Panc1 (cell line): ENCODE measurements around the gene UBLCP1. TPM values are rescaled to one million over a fixed set of nuclear protein-coding genes. Genes with fewer than 3 reads are reported as not detected.
"Not testable (repeated sequence)": the region's sequence is repeated elsewhere in the genome, so short reads cannot be mapped to it uniquely, and the experiment has no call there.

Experiments
- ATAC-seq: fragments of 200-7000 bp; cut with Tn5 transposase; 2 replicates; pipeline ENCODE4 v1.9.1; 2020; ENCODE audit warnings: mild to moderate bottlenecking, moderate library complexity
- BruUV-seq: library from RNA; stranded (reverse); fragments of 400-500 nt; replicated peaks from 2 replicates; lab custom pipeline; 2021; lab: Mats Ljungman, UMichigan
- CTCF ChIA-PET: fragments of 300-600 bp; sonication (Branson Sonifier 250); formaldehyde crosslinking; loops from one replicate; lab custom pipeline; 2022; ENCODE audit warnings: antibody characterized with exemption; lab: Charles Lee
- POLR2A ChIA-PET: fragments of 300-600 bp; sonication (Branson Sonifier 250); formaldehyde crosslinking; loops from one replicate; lab custom pipeline; 2022; ENCODE audit warnings: antibody characterized with exemption; lab: Charles Lee
- DNase-seq: peaks from one replicate; pipeline ENCODE4 v3.0.0-alpha.2; 2010; ENCODE audit warnings: low read depth, low spot score
- H3K27ac ChIP-seq: 2 replicates; pipeline ENCODE4 v1.5.1; 2011; ENCODE audit warnings: mild to moderate bottlenecking, low read length, inconsistent platforms
- H3K27me3 ChIP-seq: fragments of 200-500 bp; sonication (Bioruptor generic); 2 replicates; pipeline ENCODE4 v1.6.0; 2014; ENCODE audit warnings: low read length, inconsistent platforms; ENCODE audit not compliant: control insufficient read depth, insufficient read depth
- H3K36me3 ChIP-seq: fragments of 200-500 bp; sonication (Bioruptor generic); 2 replicates; pipeline ENCODE4 v1.5.1; 2014; ENCODE audit warnings: inconsistent platforms, mild to moderate bottlenecking, low read length, moderate library complexity; ENCODE audit not compliant: control insufficient read depth, insufficient read depth
- H3K4me1 ChIP-seq: 2 replicates; pipeline ENCODE4 v1.5.1; 2011; ENCODE audit warnings: inconsistent platforms, mild to moderate bottlenecking, low read length, moderate library complexity; ENCODE audit not compliant: control insufficient read depth, insufficient read depth
- H3K4me3 ChIP-seq, 2 experiments: 2 replicates each; pipeline ENCODE4 v1.5.1; 2011 to 2012; ENCODE audit warnings: low read depth in 2 of 2, low read length in 2 of 2, mild to moderate bottlenecking in 2 of 2, inconsistent platforms in 1 of 2, moderate library complexity in 1 of 2
- H3K9me3 ChIP-seq: fragments of 200-500 bp; sonication (Bioruptor generic); 2 replicates; pipeline ENCODE4 v1.5.1; 2014; ENCODE audit warnings: low read depth, mild to moderate bottlenecking, inconsistent platforms, low read length, moderate library complexity; ENCODE audit not compliant: control insufficient read depth, insufficient read depth
- POLR2AphosphoS5 ChIP-seq: IDR thresholded peaks from 2 replicates; pipeline ENCODE4 v1.6.1; 2012; ENCODE audit warnings: mild to moderate bottlenecking, low read depth, low read length, moderate library complexity
- SIN3A ChIP-seq: IDR thresholded peaks from 2 replicates; pipeline ENCODE4 v1.6.1; 2012; ENCODE audit warnings: low read depth, mild to moderate bottlenecking, low read length, moderate library complexity, borderline replicate concordance; ENCODE audit not compliant: insufficient read depth
- TCF7L2 ChIP-seq: IDR thresholded peaks from 2 replicates; pipeline ENCODE4 v1.6.1; 2011; ENCODE audit warnings: mild to moderate bottlenecking, low read depth, low read length, inconsistent platforms
- in situ Hi-C: cut with HindIII; loops from 2 replicates; pipeline ENCODE4 v1.10.0; 2016; ENCODE audit warnings: low sequenced_read_pairs, low pct_unique_long_range_greater_than_20kb
- intact Hi-C: fragments of 100-400 bp; cut with micrococcal nuclease; formaldehyde crosslinking; loops from one replicate; pipeline ENCODE4 v1.10.0; 2022; ENCODE audit not compliant: unreplicated experiment
- total RNA-seq: library from RNA; stranded (reverse); gene quantifications from one replicate; pipeline ENCODE4 v1.2.1, GENCODE V29; 2021; ENCODE audit not compliant: unreplicated experiment
- TF ChIP-seq, protein P1 (sequence below): fragments of 450-650 bp; IDR thresholded peaks from 2 replicates; pipeline ENCODE4 v1.5.1; 2017; ENCODE audit warnings: mild to moderate bottlenecking
- TF ChIP-seq, protein P2 (sequence below), 2 experiments: IDR thresholded peaks; 2 replicates each; pipeline ENCODE4 v1.6.1; 2011 to 2012; ENCODE audit warnings: low read depth in 2 of 2, control low read depth in 1 of 2, low read length in 1 of 2, mild to moderate bottlenecking in 1 of 2, moderate library complexity in 1 of 2; ENCODE audit not compliant: insufficient read depth in 1 of 2

UBLCP1 gene
- total RNA-seq, 1 experiment from 2014 or later, result 31.8 TPM

DNA sequence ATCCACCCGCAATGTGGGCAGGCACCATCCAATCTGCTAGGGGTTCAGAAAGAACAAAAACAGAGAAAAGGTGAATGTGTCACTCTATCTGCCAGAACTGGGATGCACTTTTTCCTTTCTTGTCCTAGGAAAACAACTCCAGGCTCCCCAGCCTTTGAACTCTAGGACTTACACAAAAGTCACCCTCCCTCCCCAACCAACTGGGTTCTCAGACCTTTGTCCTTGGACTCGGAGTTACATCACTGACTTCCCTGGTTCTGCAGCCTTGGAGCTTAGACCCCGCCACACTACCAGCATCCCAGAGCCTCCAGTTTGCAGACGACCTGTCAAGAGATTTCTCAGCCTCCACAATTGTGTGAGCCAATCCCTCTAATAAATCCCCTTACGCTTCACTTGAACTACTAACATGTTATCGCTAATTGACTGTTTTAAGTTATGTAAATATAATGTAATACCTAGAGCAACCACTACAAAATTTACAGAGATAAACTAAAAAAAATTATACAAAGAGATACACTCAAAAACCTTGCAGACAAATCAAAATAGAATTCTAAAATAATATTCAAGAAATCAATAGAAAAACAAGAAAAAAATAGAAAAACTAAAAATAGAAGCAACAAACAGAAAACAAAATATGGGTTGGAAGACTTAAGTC is 5.3 kb upstream of the UBLCP1 start:
- 0 out of 2 replicates have a peak, but pooled peaks cover 4% of the 10 kb centered on the region for H3K4me1 ChIP-seq
- TF ChIP-seq POLR2AphosphoS5, result no peak
- no peak for TF ChIP-seq SIN3A
- TF ChIP-seq, protein P1, sequence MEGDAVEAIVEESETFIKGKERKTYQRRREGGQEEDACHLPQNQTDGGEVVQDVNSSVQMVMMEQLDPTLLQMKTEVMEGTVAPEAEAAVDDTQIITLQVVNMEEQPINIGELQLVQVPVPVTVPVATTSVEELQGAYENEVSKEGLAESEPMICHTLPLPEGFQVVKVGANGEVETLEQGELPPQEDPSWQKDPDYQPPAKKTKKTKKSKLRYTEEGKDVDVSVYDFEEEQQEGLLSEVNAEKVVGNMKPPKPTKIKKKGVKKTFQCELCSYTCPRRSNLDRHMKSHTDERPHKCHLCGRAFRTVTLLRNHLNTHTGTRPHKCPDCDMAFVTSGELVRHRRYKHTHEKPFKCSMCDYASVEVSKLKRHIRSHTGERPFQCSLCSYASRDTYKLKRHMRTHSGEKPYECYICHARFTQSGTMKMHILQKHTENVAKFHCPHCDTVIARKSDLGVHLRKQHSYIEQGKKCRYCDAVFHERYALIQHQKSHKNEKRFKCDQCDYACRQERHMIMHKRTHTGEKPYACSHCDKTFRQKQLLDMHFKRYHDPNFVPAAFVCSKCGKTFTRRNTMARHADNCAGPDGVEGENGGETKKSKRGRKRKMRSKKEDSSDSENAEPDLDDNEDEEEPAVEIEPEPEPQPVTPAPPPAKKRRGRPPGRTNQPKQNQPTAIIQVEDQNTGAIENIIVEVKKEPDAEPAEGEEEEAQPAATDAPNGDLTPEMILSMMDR, result no peak
- no peak for TF ChIP-seq TCF7L2
- TF ChIP-seq, protein P2, sequence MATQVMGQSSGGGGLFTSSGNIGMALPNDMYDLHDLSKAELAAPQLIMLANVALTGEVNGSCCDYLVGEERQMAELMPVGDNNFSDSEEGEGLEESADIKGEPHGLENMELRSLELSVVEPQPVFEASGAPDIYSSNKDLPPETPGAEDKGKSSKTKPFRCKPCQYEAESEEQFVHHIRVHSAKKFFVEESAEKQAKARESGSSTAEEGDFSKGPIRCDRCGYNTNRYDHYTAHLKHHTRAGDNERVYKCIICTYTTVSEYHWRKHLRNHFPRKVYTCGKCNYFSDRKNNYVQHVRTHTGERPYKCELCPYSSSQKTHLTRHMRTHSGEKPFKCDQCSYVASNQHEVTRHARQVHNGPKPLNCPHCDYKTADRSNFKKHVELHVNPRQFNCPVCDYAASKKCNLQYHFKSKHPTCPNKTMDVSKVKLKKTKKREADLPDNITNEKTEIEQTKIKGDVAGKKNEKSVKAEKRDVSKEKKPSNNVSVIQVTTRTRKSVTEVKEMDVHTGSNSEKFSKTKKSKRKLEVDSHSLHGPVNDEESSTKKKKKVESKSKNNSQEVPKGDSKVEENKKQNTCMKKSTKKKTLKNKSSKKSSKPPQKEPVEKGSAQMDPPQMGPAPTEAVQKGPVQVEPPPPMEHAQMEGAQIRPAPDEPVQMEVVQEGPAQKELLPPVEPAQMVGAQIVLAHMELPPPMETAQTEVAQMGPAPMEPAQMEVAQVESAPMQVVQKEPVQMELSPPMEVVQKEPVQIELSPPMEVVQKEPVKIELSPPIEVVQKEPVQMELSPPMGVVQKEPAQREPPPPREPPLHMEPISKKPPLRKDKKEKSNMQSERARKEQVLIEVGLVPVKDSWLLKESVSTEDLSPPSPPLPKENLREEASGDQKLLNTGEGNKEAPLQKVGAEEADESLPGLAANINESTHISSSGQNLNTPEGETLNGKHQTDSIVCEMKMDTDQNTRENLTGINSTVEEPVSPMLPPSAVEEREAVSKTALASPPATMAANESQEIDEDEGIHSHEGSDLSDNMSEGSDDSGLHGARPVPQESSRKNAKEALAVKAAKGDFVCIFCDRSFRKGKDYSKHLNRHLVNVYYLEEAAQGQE (IDR thresholded peaks at IDR 0.05; ENCODE audit: insufficient read depth in 1 of 2, low read depth in 2 of 2, low read length in 1 of 2), result no peak
- H3K27ac ChIP-seq, result no peak overlapping the region
- H3K27me3 ChIP-seq, result no peaks in the 10 kb centered on the region; the same call in 1 of the 2 replicates
- CTCF ChIA-PET, result no interaction called here
- DNase-seq, result no peak
- POLR2A ChIA-PET, result no interaction called here
- H3K36me3 ChIP-seq, result peaks cover 2% of the 10 kb centered on the region; the same call in 1 of the 2 replicates
- H3K4me3 ChIP-seq, result no peak overlapping the region
- no peak for ATAC-seq
- intact Hi-C loops (no loop called here), in situ Hi-C loops (no loop called here)
- H3K9me3 ChIP-seq, result no peaks in the 10 kb centered on the region
- no TSS peak for BruUV-seq

DNA sequence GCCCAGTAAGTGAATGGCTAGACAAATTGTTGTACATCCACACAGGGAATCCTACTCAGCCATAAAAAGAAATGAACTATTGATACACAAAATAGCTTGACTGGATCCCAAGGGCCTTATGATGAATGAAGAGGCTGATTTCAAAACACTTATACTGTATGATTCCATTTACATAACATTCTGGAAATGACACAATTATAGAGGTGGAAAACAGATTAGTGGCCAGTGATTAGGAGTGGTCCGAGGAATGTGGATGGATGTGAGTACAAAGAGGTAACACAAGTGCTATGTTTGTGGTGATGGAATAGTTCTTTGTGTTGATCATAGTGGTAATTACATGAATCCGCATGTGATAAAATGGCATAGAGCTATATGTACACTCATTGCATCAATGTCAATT is 4.7 kb upstream of the UBLCP1 start:
- no peaks in the 10 kb centered on the region for H3K9me3 ChIP-seq
- H3K27me3 ChIP-seq, result no peaks in the 10 kb centered on the region; the same call in 1 of the 2 replicates
- BruUV-seq, result no TSS peak
- H3K27ac ChIP-seq, result no peak overlapping the region
- ATAC-seq (no peak), DNase-seq (no peak)
- in situ Hi-C loops, result no loop called here
- POLR2A ChIA-PET, result no interaction called here
- intact Hi-C loops, result no loop called here
- H3K4me1 ChIP-seq, result 0 out of 2 replicates have a peak, but pooled peaks cover 4% of the 10 kb centered on the region
- H3K36me3 ChIP-seq, result peaks cover 3% of the 10 kb centered on the region; the same call in 1 of the 2 replicates
- CTCF ChIA-PET, result interaction anchor here (0.6 kb wide), 1 partner anchor 1161 kb away, joined by 6 read pairs; the partner anchor contains the start of gene SLU7
- H3K4me3 ChIP-seq, result no peak overlapping the region
- no peak for TF ChIP-seq TCF7L2
- TF ChIP-seq, protein P1, result no peak
- TF ChIP-seq, protein P2 (IDR thresholded peaks at IDR 0.05; ENCODE audit: insufficient read depth in 1 of 2, low read depth in 2 of 2, low read length in 1 of 2), result no peak
- TF ChIP-seq POLR2AphosphoS5, result no peak
- TF ChIP-seq SIN3A, result no peak

DNA sequence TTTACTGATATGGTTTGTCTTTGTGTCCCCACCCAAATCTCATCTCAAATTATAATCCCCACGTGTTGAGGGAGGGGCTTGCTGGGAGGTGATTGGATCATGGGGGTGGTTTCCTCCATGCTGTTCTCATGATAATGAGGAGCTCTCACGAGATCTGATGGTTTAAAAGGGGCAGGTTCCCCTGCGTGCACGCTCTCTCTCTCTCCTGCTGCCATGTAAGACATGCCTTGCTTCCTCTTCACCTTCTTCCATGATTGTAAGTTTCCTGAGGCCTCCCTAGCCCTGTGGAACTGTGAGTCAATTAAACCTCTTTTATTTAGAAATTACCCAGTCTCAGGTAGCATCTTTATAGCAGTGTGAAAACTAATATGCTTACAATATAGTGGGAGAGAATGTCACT is 2.9 kb upstream of the UBLCP1 start:
- POLR2A ChIA-PET, H3K27me3 ChIP-seq, ATAC-seq, BruUV-seq, H3K4me3 ChIP-seq, H3K9me3 ChIP-seq, CTCF ChIA-PET, H3K4me1 ChIP-seq, DNase-seq, H3K36me3 ChIP-seq, H3K27ac ChIP-seq, in situ Hi-C loops: not testable (repeated sequence)
- intact Hi-C loops, result loop anchor here (5.0 kb wide), 1 partner anchor 53 kb away; the partner anchor contains the start of gene RNF145
